Upper lobe of left lung (tissue), 6 donors: ENCODE results near the gene ITGAX. TPM values are rescaled to one million over a fixed set of nuclear protein-coding genes. Genes with fewer than 3 reads are reported as not detected.
A peak's percentile ranks its signal among the peaks of the same experiment; 100 is the strongest.

Experiments
- ATAC-seq, 2 donors: fragments of 200-7000 bp; cut with Tn5 transposase; one replicate each; pipeline ENCODE4 v1.9.1; 2022; ENCODE audit warnings: mild to moderate bottlenecking in 2 of 2, moderate library complexity in 2 of 2; ENCODE audit not compliant: low FRiP score in 2 of 2
- DNase-seq, 2 donors: peaks; one replicate each; pipeline ENCODE4 v3.0.0-alpha.2; 2019 to 2020
- H3K27ac ChIP-seq, 4 donors: fragments of 200-600 bp; sonication (generic); one replicate each; pipeline ENCODE4 v1.5.1; 2016 to 2019
- H3K27me3 ChIP-seq, 4 donors: fragments of 200-600 bp; sonication (generic); one replicate each; pipeline ENCODE4 v1.5.1; 2017 to 2019
- H3K36me3 ChIP-seq, 4 donors: fragments of 200-600 bp; sonication (generic); one replicate each; pipeline ENCODE4 v1.5.1; 2016 to 2019
- H3K4me1 ChIP-seq, 4 donors: fragments of 200-600 bp; sonication (generic); one replicate each; pipeline ENCODE4 v1.5.1; 2018 to 2019
- H3K4me3 ChIP-seq, 4 donors: fragments of 200-600 bp; sonication (generic); one replicate each; pipeline ENCODE4 v1.5.1; 2017 to 2019; ENCODE audit warnings: mild to moderate bottlenecking in 2 of 4, moderate library complexity in 1 of 4
- H3K9me3 ChIP-seq, 4 donors: fragments of 200-600 bp; sonication (generic); one replicate each; pipeline ENCODE4 v1.5.1; 2018 to 2019
- CTCF ChIP-seq, 6 experiments: fragments of 450-650 bp in 4 of 6; fragments of 200-600 bp in 2 of 6; sonication (generic) in 2 of 6; IDR thresholded peaks; one replicate each; pipeline ENCODE4 v1.5.1; 2016 to 2019; ENCODE audit warnings: antibody characterized with exemption in 6 of 6
- EP300 ChIP-seq, 4 donors: sonication (generic); formaldehyde crosslinking; IDR thresholded peaks; one replicate each; pipeline ENCODE4 v1.5.1; 2017; ENCODE audit warnings: antibody characterized with exemption in 4 of 4, control low read depth in 2 of 4
- POLR2A ChIP-seq, 4 donors: fragments of 450-650 bp; IDR thresholded peaks; one replicate each; pipeline ENCODE4 v1.5.1; 2016 to 2017; ENCODE audit warnings: antibody characterized with exemption in 4 of 4, mild to moderate bottlenecking in 2 of 4
- POLR2AphosphoS5 ChIP-seq, 2 donors: sonication (generic); formaldehyde crosslinking; IDR thresholded peaks; one replicate each; pipeline ENCODE4 v1.5.1; 2017; ENCODE audit warnings: antibody characterized with exemption in 2 of 2
- WGBS, 2 donors: methylation state at CpG; one replicate each; pipeline ENCODE4 v1.1.5; 2017 to 2018; 5-methylcytosine and 5-hydroxymethylcytosine counted together
- total RNA-seq, 6 donors: library from RNA; depleted of rRNA in 4 of 6; stranded (reverse); fragments of >200 nt in 4 of 6; gene quantifications; one replicate each; pipeline versions ENCODE4 v1.1.0 to v1.2.1, GENCODE V29; 2016 to 2021
- donor health status: DM: no; HTN: no; CAD: no; lungs with moderate emphysema.
- donor health status: DM: no; HTN: yes; CAD: no; lungs with severe emphysema.

The ITGAX gene
- total RNA-seq, 6 donors from 2014 or later: 24.0 to 318 (median 134) TPM

- DNase-seq: peak; percentile 76 to 81
- TF ChIP-seq CTCF (IDR thresholded peaks at IDR 0.05) (peak; percentile 42 to 60 (median 57)), POLR2A (IDR thresholded peaks at IDR 0.05) (no peak)
- WGBS, 2 donors: 23 to 27% methylated on average over 14 of the region's 14 CpGs
- peak; percentile 76 to 87 for ATAC-seq
- peaks cover 0 to 6% (median 0%) of the 10 kb centered on the region in 4 donors for H3K27me3 ChIP-seq
- no peak overlapping the region for H3K4me3 ChIP-seq
- H3K9me3 ChIP-seq: no peaks in the 10 kb centered on the region
- H3K4me1 ChIP-seq: no peaks in the 10 kb centered on the region
- no peak overlapping the region for H3K27ac ChIP-seq
- no peaks in the 10 kb centered on the region for H3K36me3 ChIP-seq
Measured at GRCh38 chr16:31382485-31383161, 27.6 kb downstream of the ITGAX start.

GRCh38 chr16:31385680-31386079 is 30.7 kb downstream of the ITGAX start:
- peaks cover 0 to 6% (median 0%) of the 10 kb centered on the region in 4 donors for H3K27me3 ChIP-seq
- no peaks in the 10 kb centered on the region for H3K36me3 ChIP-seq
- no peak for TF ChIP-seq EP300 (IDR thresholded peaks at IDR 0.05)
- TF ChIP-seq CTCF (IDR thresholded peaks at IDR 0.05): no peak
- no peak overlapping the region for H3K27ac ChIP-seq
- H3K9me3 ChIP-seq: no peaks in the 10 kb centered on the region
- no peak overlapping the region for H3K4me3 ChIP-seq
- 84% methylated on average over 4 of the region's 4 CpGs for WGBS, 2 donors
- no peak for DNase-seq
- ATAC-seq: no peak
- no peaks in the 10 kb centered on the region for H3K4me1 ChIP-seq

- ATAC-seq (no peak), DNase-seq (no peak)
- Histone ChIP-seq H3K4me3 (no peak overlapping the region), H3K27me3 (peaks cover 0 to 6% (median 0%) of the 10 kb centered on the region in 4 donors), H3K27ac (no peak overlapping the region), H3K9me3 (no peaks in the 10 kb centered on the region), H3K36me3 (no peaks in the 10 kb centered on the region), H3K4me1 (no peaks in the 10 kb centered on the region)
- 51 to 54% methylated on average over 6 of the region's 6 CpGs for WGBS, 2 donors
- TF ChIP-seq EP300 (IDR thresholded peaks at IDR 0.05) (no peak), CTCF (IDR thresholded peaks at IDR 0.05) (no peak), POLR2AphosphoS5 (IDR thresholded peaks at IDR 0.05) (no peak), POLR2A (IDR thresholded peaks at IDR 0.05) (no peak)
Measured at GRCh38 chr16:31386157-31386984, 31.4 kb downstream of the ITGAX start.

- WGBS, 2 donors: 67 to 76% methylated on average over 2 of the region's 2 CpGs
- Histone ChIP-seq H3K4me1 (no peaks in the 10 kb centered on the region), H3K27ac (no peak overlapping the region), H3K9me3 (no peaks in the 10 kb centered on the region), H3K27me3 (no peaks in the 10 kb centered on the region), H3K36me3 (no peaks in the 10 kb centered on the region), H3K4me3 (no peak overlapping the region)
- ATAC-seq: no peak
- no peak for TF ChIP-seq EP300 (IDR thresholded peaks at IDR 0.05)
- TF ChIP-seq CTCF (IDR thresholded peaks at IDR 0.05): no peak
- no peak for TF ChIP-seq POLR2A (IDR thresholded peaks at IDR 0.05)
- TF ChIP-seq POLR2AphosphoS5 (IDR thresholded peaks at IDR 0.05): no peak
- no peak for DNase-seq
Measured at GRCh38 chr16:31388535-31388934, 33.6 kb downstream of the ITGAX start.
